ENCODE data around the gene HTT. TPM values are rescaled to one million over a fixed set of nuclear protein-coding genes. Genes with fewer than 3 reads are reported as not detected.

The HTT gene
- total RNA-seq, 1 donor from 2014 or later: 82.8 TPM

DNA sequence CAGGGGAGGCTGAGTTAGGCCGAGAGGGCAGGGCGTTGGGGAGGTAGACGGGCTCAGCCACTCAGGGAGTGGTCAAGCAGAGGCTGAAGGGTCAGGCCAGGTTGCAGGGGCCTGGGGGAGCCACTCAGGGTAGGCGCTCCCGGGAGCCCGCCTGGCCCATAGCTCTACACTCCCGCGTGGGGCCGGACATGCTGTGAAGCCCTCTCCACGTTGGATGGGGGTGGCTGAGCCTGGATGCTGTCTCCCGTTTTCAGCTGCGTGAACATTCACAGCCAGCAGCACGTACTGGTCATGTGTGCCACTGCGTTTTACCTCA lies 160.5 kb downstream of the HTT start:
- Mint-ChIP-seq H3K27me3 (no peaks in the 10 kb centered on the region), H3K4me1 (ENCODE audit: low read depth) (peaks cover 1% of the 10 kb centered on the region), H3K36me3 (ENCODE audit: insufficient read depth) (peaks cover 10% of the 10 kb centered on the region)

DNA sequence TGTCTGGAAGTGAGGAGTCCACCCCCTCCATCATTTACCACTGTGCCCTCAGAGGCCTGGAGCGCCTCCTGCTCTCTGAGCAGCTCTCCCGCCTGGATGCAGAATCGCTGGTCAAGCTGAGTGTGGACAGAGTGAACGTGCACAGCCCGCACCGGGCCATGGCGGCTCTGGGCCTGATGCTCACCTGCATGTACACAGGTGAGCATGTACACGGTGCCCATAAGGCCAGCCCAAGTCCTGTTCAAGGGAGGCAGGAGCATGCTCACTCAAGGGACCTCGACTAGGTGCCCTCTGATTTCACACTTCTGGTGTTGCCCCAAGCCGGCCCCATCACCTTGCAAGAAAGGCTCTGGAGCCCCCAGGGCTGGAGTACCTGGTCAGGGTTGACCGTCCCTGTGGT lies 161.1 kb downstream of the HTT start:
- H3K36me3 Mint-ChIP-seq (ENCODE audit: insufficient read depth): peaks cover 11% of the 10 kb centered on the region
- no peak overlapping the region for H3K27ac Mint-ChIP-seq
- peaks cover 1% of the 10 kb centered on the region for H3K4me1 Mint-ChIP-seq (ENCODE audit: low read depth)

More for the DNA sequence above, 160.5 kb downstream of the HTT start:
- TF ChIP-seq, protein P1, sequence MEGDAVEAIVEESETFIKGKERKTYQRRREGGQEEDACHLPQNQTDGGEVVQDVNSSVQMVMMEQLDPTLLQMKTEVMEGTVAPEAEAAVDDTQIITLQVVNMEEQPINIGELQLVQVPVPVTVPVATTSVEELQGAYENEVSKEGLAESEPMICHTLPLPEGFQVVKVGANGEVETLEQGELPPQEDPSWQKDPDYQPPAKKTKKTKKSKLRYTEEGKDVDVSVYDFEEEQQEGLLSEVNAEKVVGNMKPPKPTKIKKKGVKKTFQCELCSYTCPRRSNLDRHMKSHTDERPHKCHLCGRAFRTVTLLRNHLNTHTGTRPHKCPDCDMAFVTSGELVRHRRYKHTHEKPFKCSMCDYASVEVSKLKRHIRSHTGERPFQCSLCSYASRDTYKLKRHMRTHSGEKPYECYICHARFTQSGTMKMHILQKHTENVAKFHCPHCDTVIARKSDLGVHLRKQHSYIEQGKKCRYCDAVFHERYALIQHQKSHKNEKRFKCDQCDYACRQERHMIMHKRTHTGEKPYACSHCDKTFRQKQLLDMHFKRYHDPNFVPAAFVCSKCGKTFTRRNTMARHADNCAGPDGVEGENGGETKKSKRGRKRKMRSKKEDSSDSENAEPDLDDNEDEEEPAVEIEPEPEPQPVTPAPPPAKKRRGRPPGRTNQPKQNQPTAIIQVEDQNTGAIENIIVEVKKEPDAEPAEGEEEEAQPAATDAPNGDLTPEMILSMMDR (IDR thresholded peaks at IDR 0.05; ENCODE audit: unreplicated experiment): no peak
- no peak overlapping the region for H3K4me3 Mint-ChIP-seq (ENCODE audit: low read depth)
- DNase-seq (ENCODE audit: low spot score, unreplicated experiment): no peak
- peak overlapping the region; percentile 34 for H3K27ac Mint-ChIP-seq
- no peaks in the 10 kb centered on the region for H3K9me3 Mint-ChIP-seq (ENCODE audit: low read depth)

DNA sequence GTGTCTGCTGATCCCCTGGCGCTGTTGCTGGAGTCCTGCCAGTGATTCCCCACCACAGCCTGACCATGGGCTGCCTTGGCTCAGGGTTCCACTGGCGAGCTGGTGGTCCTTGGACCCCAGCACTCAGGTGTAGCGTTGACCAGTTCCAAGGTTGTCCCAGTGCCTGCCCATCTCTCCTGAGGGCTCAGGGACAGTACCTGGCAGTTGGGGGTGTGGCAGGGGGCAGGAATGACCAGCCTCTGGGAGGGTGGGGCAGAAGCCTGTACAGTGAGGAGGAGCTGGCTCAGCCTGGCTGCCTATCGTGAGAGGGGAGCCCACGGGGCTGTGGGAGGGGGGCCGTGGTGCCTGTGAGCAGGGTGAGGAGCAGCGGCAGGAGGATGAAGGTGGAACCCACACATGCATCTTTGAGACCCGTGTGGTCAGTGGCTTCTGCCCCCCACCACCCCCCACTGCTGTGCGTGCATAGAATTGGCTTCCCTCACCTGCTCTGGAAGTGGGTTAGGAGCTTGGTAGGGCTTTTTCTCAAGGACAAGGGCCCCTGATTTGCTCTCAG lies 161.9 kb downstream of the HTT start:
- H3K27me3 Mint-ChIP-seq: no peaks in the 10 kb centered on the region
- peaks cover 1% of the 10 kb centered on the region for H3K4me1 Mint-ChIP-seq (ENCODE audit: low read depth)
- H3K4me3 Mint-ChIP-seq (ENCODE audit: low read depth): no peak overlapping the region
- H3K36me3 Mint-ChIP-seq (ENCODE audit: insufficient read depth): peaks cover 11% of the 10 kb centered on the region
- DNase-seq (ENCODE audit: low spot score, unreplicated experiment): no peak
- H3K27ac Mint-ChIP-seq: no peak overlapping the region
- no peaks in the 10 kb centered on the region for H3K9me3 Mint-ChIP-seq (ENCODE audit: low read depth)
- TF ChIP-seq, protein P1 (IDR thresholded peaks at IDR 0.05; ENCODE audit: unreplicated experiment): no peak

More for the DNA sequence above, 161.1 kb downstream of the HTT start:
- no peaks in the 10 kb centered on the region for H3K9me3 Mint-ChIP-seq (ENCODE audit: low read depth)
- DNase-seq (ENCODE audit: low spot score, unreplicated experiment): no peak
- no peak overlapping the region for H3K4me3 Mint-ChIP-seq (ENCODE audit: low read depth)
- TF ChIP-seq, protein P1 (IDR thresholded peaks at IDR 0.05; ENCODE audit: unreplicated experiment): no peak
- no peaks in the 10 kb centered on the region for H3K27me3 Mint-ChIP-seq

DNA sequence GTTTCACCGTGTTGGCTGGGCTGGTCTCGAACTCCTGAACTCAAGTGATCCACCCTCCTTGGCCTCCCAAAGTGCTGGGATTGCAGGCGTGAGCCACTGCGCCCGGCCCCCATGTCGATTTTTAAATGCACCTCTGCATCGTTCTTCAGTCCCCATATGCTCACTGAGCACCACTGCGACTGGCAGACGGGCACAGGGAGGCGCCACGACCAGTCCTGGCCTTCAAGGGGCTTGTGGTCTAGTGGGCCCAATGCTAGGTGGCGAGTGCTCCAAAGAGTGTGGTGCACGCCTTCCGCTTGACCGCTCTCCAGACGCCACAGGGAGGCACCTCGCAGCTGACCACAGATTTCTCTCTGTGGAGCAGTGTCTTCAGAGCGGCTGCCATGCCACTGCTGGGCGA lies 162.8 kb downstream of the HTT start:
- Mint-ChIP-seq H3K9me3 (ENCODE audit: low read depth) (no peaks in the 10 kb centered on the region), H3K4me1 (ENCODE audit: low read depth) (peaks cover 1% of the 10 kb centered on the region), H3K27me3 (no peaks in the 10 kb centered on the region), H3K36me3 (ENCODE audit: insufficient read depth) (peaks cover 11% of the 10 kb centered on the region), H3K27ac (no peak overlapping the region), H3K4me3 (ENCODE audit: low read depth) (no peak overlapping the region)
- no peak for DNase-seq (ENCODE audit: low spot score, unreplicated experiment)
- TF ChIP-seq, protein P1 (IDR thresholded peaks at IDR 0.05; ENCODE audit: unreplicated experiment): no peak

DNA sequence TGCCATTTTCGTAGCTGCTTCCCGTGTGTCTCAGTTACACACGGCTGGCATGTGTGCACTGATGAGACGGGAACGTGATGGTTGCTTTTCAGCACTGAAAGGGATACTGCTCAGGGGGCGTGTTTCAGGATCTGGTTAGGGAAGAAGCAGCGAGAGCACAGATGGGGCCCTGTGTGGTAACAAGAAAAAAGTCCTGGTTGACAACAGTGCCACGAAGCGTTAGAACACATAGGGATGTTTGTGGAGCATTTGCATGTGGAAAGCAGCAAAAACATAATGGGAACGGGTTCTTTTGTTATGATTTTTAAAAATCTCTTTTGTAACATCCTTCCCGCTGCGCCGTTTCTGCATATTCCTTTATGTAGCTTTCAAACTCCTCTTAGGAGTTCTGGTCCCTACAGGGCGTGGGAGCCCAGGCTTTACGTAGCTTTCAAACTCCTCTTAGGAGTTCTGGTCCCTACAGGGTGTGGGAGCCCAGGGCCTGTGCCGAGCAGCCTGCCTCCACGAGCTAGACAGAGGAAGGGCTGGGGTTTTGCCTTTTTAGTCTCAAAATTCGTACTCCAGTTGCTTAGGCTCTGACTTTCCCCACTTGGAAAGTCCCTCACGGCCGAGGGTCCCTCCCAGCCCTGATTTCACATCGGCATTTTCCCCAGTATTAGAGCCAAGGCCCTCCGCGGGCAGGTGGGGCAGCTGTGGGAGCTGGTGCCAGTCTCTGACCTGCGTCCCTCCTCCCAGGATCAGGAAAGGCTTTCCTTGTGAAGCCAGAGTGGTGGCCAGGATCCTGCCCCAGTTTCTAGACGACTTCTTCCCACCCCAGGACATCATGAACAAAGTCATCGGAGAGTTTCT lies 163.5 kb downstream of the HTT start:
- no peak for DNase-seq (ENCODE audit: low spot score, unreplicated experiment)
- TF ChIP-seq, protein P1 (IDR thresholded peaks at IDR 0.05; ENCODE audit: unreplicated experiment): no peak
- Mint-ChIP-seq H3K4me1 (ENCODE audit: low read depth) (peaks cover 1% of the 10 kb centered on the region), H3K9me3 (ENCODE audit: low read depth) (no peaks in the 10 kb centered on the region), H3K27me3 (no peaks in the 10 kb centered on the region), H3K4me3 (ENCODE audit: low read depth) (no peak overlapping the region), H3K36me3 (ENCODE audit: insufficient read depth) (peaks cover 11% of the 10 kb centered on the region), H3K27ac (no peak overlapping the region)

All from progenitor cell of endocrine pancreas (in vitro differentiated cells).